Measurements from ENCODE around the gene HNRNPUL2. TPM values are rescaled to one million over a fixed set of nuclear protein-coding genes. Genes with fewer than 3 reads are reported as not detected.
"Not testable (repeated sequence)": the region's sequence is repeated elsewhere in the genome, so short reads cannot be mapped to it uniquely, and the experiment has no call there.

Gene HNRNPUL2
- total RNA-seq, 2 donors from 2014 or later, result 54.4 to 63.2 TPM

GRCh38 chr11:62732830-62733229 lies 5.6 kb upstream of the HNRNPUL2 start:
- Mint-ChIP-seq H3K9me3 (no peaks in the 10 kb centered on the region), H3K36me3 (peaks cover 17 to 22% of the 10 kb centered on the region in 2 donors), H3K27ac (peak overlapping the region in 1 of 2 donors; percentile 84)
- ATAC-seq (no peak), DNase-seq (ENCODE audit: low spot score in 2 of 2) (no peak)

GRCh38 chr11:62730076-62730475 lies 2.8 kb upstream of the HNRNPUL2 start:
- DNase-seq (ENCODE audit: low spot score in 2 of 2), result peak in 1 of 2 donors; percentile 47
- Mint-ChIP-seq H3K27ac (peak overlapping the region in 1 of 2 donors; percentile 93), H3K36me3 (peaks cover 31 to 38% of the 10 kb centered on the region in 2 donors)
- not testable (repeated sequence) for H3K9me3 Mint-ChIP-seq, ATAC-seq

GRCh38 chr11:62728171-62728988 lies 1.1 kb upstream of the HNRNPUL2 start, which contains the start of gene TTC9C:
TTC9C (plus strand) TSS chr11:62728486; CDS start chr11:62728849, 363 bp downstream.
- peaks cover 45 to 51% of the 10 kb centered on the region in 2 donors for H3K36me3 Mint-ChIP-seq
- no peaks in the 10 kb centered on the region for H3K9me3 Mint-ChIP-seq
- peak within 1 kb of the TSS; percentile 93 to 99 for H3K27ac Mint-ChIP-seq

GRCh38 chr11:62727872-62728170 lies 564 bp upstream of the HNRNPUL2 start:
- Mint-ChIP-seq H3K27ac (peak overlapping the region; percentile 93 to 99), H3K9me3 (no peaks in the 10 kb centered on the region), H3K36me3 (peaks cover 46 to 53% of the 10 kb centered on the region in 2 donors)
- DNase-seq (ENCODE audit: low spot score in 2 of 2), result peak; percentile 77 to 89
- ATAC-seq, result peak; percentile 67 to 70

More at GRCh38 chr11:62728171-62728988, 1.1 kb upstream of the HNRNPUL2 start, which contains the start of gene TTC9C:
- DNase-seq (ENCODE audit: low spot score in 2 of 2) (peak; percentile 68 to 79), ATAC-seq (peak; percentile 39 to 48)

- DNase-seq (ENCODE audit: low spot score in 2 of 2) (no peak), ATAC-seq (no peak)
- Mint-ChIP-seq H3K9me3 (no peaks in the 10 kb centered on the region), H3K36me3 (peaks cover 56 to 62% of the 10 kb centered on the region in 2 donors), H3K27ac (peak overlapping the region; percentile 93 to 99)
Observed at GRCh38 chr11:62726915-62727164, 417 bp downstream of the HNRNPUL2 start.

- peak overlapping the region; percentile 93 to 96 for H3K27ac Mint-ChIP-seq
- DNase-seq (ENCODE audit: low spot score in 2 of 2) (peak in 1 of 2 donors; percentile 57), ATAC-seq (no peak)
- H3K9me3 Mint-ChIP-seq, result no peaks in the 10 kb centered on the region
- peaks cover 61 to 65% of the 10 kb centered on the region in 2 donors for H3K36me3 Mint-ChIP-seq
Observed at GRCh38 chr11:62726156-62726914, 922 bp downstream of the HNRNPUL2 start.

GRCh38 chr11:62725646-62726045 lies 1.6 kb downstream of the HNRNPUL2 start:
- DNase-seq (ENCODE audit: low spot score in 2 of 2) (no peak), ATAC-seq (no peak)
- Mint-ChIP-seq H3K9me3 (no peaks in the 10 kb centered on the region), H3K27ac (peak overlapping the region; percentile 93 to 96), H3K36me3 (peaks cover 67 to 69% of the 10 kb centered on the region in 2 donors)

- no peak for DNase-seq (ENCODE audit: low spot score in 2 of 2)
- Mint-ChIP-seq H3K27ac (peak overlapping the region; percentile 51 to 81), H3K36me3 (peaks cover 72 to 81% of the 10 kb centered on the region in 2 donors), H3K9me3 (no peaks in the 10 kb centered on the region)
- no peak for ATAC-seq
Observed at GRCh38 chr11:62724171-62724570, 3.1 kb downstream of the HNRNPUL2 start.

- peak overlapping the region; percentile 35 to 74 for H3K27ac Mint-ChIP-seq
- DNase-seq (ENCODE audit: low spot score in 2 of 2) (no peak), ATAC-seq (no peak)
- H3K9me3 Mint-ChIP-seq, result no peaks in the 10 kb centered on the region
- peaks cover 68 to 85% of the 10 kb centered on the region in 2 donors for H3K36me3 Mint-ChIP-seq
Observed at GRCh38 chr11:62721994-62722393, 5.3 kb downstream of the HNRNPUL2 start.

- no peaks in the 10 kb centered on the region for H3K9me3 Mint-ChIP-seq
- peak; percentile 14 to 41 for ATAC-seq
Observed at GRCh38 chr11:62719302-62719978, 7.8 kb downstream of the HNRNPUL2 start.

GRCh38 chr11:62716816-62717215 lies 10.4 kb downstream of the HNRNPUL2 start:
- Mint-ChIP-seq H3K9me3 (no peaks in the 10 kb centered on the region), H3K27ac (peak overlapping the region in 1 of 2 donors; percentile 60)
- ATAC-seq, result no peak

More at GRCh38 chr11:62719302-62719978, 7.8 kb downstream of the HNRNPUL2 start:
- Mint-ChIP-seq H3K36me3 (peaks cover 66 to 86% of the 10 kb centered on the region in 2 donors), H3K27ac (peak overlapping the region in 1 of 2 donors; percentile 62)
- DNase-seq (ENCODE audit: low spot score in 2 of 2), result no peak

GRCh38 chr11:62716206-62716605 lies 11.1 kb downstream of the HNRNPUL2 start:
- Mint-ChIP-seq H3K27ac (peak overlapping the region; percentile 8 to 56), H3K9me3 (no peaks in the 10 kb centered on the region), H3K36me3 (peaks cover 38 to 72% of the 10 kb centered on the region in 2 donors)
- no peak for DNase-seq (ENCODE audit: low spot score in 2 of 2)
- ATAC-seq, result no peak

More at GRCh38 chr11:62716816-62717215, 10.4 kb downstream of the HNRNPUL2 start:
- H3K36me3 Mint-ChIP-seq, result peaks cover 44 to 74% of the 10 kb centered on the region in 2 donors
- DNase-seq (ENCODE audit: low spot score in 2 of 2), result no peak

GRCh38 chr11:62715150-62716130 lies 11.8 kb downstream of the HNRNPUL2 start:
- ATAC-seq, result no peak
- H3K27ac Mint-ChIP-seq, result peak overlapping the region; percentile 8 to 70
- no peaks in the 10 kb centered on the region for H3K9me3 Mint-ChIP-seq
- peaks cover 33 to 72% of the 10 kb centered on the region in 2 donors for H3K36me3 Mint-ChIP-seq
- DNase-seq (ENCODE audit: low spot score in 2 of 2), result no peak

- Mint-ChIP-seq H3K9me3 (no peaks in the 10 kb centered on the region), H3K27ac (peak overlapping the region; percentile 62 to 71), H3K36me3 (peaks cover 32 to 64% of the 10 kb centered on the region in 2 donors)
- no peak for ATAC-seq
- DNase-seq (ENCODE audit: low spot score in 2 of 2), result no peak
Observed at GRCh38 chr11:62713343-62713742, 13.9 kb downstream of the HNRNPUL2 start.

- Mint-ChIP-seq H3K9me3 (no peaks in the 10 kb centered on the region), H3K36me3 (peaks cover 30 to 60% of the 10 kb centered on the region in 2 donors), H3K27ac (peak overlapping the region; percentile 71 to 90)
- ATAC-seq (no peak), DNase-seq (ENCODE audit: low spot score in 2 of 2) (no peak)
Observed at GRCh38 chr11:62712861-62713260, 14.4 kb downstream of the HNRNPUL2 start.
